AG20443 (cell line): ENCODE results near the gene ARHGAP23.
"Not testable (repeated sequence)": the region's sequence is repeated elsewhere in the genome, so short reads cannot be mapped to it uniquely, and the experiment has no call there.

Source experiments
- DNase-seq: peaks from one replicate; pipeline ENCODE4 v3.0.0; 2012; ENCODE audit warnings: low spot score, mixed read lengths

The ARHGAP23 gene

DNA sequence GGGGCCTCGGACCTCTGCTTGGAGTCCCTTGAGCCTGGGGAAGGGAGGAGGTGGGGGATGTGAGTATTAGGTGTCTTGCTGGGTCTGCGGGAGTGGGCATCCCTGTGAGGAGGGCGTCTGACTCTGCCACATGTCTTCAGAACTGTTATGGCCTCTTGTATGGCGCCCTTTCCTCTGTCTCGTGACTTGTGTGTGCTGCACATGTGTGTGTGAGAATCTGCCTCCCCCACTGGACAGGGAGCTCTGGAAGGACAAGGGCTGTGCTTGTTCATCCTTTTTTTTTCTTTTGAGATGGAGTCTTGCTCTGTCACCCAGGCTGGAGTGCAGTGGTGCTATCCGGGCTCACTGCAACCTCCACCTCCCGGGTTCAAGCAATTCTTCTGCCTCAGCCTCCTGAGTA lies 33.4 kb downstream of the ARHGAP23 start:
- DNase-seq, result no peak

DNA sequence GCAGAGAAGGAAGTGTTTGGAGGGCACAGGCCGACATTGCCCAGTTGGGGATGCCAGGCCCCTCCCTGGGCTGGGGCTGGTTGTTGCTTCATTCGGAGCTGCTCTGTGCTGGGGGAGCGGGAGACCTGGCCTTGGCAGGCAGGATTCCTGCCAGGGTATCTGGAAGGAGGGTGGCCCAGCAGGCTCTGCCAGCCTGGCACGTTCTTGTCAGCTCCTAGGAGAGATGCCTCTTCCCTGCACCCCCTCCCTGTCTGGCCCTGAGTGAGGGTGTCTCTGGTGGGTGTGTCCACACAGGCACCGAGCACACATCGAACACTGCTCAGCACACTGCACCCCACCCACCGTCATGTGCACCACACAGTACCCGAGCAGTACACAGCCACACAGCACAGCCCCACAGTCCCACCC lies 35.2 kb downstream of the ARHGAP23 start:
- no peak for DNase-seq

DNA sequence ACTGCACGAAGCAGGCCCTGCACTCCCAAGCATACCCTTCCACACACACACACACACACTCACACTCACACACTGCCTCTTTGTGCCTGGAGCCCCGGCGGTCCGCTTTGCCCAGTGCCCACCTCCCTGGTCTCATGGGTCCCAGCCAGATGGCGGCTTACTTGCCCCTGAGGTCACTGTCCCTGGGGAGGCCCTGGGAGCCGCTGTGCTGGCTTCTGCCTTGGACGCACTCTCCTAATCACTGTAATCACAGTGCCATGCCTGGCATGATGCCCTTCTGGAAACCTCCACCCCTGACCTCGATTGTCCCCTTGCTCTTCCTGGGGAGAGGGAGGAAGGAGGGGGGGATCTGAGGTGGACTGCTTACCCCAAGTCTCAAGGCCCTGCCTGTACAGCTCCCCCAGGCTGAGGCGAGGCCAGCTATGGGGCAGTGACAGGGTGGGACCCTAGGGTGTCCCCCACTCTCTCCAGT lies 36.0 kb downstream of the ARHGAP23 start:
- DNase-seq, result peak; percentile 56

DNA sequence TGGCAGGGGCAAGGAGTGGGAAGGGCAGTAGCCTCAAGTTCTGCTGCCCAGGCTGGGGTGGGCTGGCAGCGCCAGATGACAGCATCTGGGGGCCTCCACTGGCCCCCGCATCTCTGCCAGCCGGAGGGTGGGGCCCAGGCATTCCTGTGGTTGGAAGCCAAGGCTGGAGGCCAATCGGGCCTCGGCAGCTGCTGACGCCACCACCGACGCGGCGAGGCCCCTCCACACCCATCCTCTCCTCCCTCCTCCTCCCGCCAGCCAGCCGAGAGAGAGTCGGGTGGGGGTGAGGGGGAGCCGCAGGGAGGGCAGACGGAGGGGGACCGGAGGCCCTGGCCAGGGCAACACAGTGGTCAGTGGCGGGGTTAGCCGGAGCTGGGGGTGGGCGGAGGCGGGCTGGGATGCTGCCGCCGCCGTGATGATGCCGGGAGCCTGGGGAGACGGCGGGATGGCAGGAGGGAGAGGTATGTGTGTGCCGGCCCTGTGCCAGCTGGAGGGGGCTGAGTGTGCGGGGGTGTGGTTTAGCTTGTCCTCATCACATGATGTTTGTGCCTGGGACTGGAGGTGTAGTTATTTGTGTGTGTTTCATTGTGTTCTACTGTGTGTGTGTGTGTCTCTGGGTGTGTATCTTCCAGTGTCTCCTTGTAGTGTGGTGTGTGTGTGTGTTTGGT lies 36.6 kb downstream of the ARHGAP23 start:
- peak; percentile 96 for DNase-seq

DNA sequence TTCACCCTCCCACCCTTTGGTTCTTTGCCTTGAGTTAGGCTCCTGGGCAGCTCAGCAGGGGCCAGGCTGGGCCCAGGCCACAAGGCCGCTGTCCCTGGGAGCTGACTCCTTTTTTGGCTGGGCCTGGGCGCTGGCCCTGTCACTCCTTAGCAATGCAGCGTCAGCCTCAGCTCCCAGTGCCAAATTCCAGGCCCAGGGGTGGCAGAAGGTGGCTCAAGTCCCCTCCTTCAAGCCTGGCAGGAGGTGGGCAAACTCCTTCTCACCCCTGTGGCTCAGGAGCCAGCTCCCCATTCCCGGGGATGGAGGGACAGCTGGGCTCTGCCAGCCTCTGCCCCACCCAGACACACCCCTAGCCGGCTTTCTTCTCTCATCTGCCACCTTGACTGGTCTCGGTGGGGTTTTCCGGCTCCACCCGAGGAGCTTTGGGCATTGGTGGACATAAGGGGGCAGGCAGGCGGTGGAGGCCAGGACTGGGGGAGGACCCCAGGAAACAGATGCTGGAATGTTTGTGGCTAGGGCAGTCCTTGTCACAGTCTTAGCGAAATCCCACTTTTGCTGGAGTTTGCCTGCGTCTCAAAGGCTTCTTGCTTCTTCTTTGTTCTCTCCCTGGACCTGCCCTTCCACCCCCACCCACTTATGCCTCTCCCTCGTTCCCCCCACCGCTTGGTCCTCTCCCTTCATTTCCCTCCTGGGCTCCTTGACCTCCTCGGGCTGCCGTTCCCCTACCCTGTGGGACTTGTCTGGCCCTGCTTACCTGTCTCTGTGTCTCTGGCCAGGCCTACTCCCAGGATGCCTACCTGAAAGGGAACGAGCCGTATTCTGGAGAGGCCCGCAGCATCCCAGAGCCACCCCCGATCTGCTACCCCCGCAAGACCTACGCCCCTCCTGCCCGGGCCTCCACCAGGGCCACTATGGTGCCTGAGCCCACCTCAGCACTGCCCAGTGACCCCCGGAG lies 37.4 kb downstream of the ARHGAP23 start:
- DNase-seq, result peak; percentile 89

DNA sequence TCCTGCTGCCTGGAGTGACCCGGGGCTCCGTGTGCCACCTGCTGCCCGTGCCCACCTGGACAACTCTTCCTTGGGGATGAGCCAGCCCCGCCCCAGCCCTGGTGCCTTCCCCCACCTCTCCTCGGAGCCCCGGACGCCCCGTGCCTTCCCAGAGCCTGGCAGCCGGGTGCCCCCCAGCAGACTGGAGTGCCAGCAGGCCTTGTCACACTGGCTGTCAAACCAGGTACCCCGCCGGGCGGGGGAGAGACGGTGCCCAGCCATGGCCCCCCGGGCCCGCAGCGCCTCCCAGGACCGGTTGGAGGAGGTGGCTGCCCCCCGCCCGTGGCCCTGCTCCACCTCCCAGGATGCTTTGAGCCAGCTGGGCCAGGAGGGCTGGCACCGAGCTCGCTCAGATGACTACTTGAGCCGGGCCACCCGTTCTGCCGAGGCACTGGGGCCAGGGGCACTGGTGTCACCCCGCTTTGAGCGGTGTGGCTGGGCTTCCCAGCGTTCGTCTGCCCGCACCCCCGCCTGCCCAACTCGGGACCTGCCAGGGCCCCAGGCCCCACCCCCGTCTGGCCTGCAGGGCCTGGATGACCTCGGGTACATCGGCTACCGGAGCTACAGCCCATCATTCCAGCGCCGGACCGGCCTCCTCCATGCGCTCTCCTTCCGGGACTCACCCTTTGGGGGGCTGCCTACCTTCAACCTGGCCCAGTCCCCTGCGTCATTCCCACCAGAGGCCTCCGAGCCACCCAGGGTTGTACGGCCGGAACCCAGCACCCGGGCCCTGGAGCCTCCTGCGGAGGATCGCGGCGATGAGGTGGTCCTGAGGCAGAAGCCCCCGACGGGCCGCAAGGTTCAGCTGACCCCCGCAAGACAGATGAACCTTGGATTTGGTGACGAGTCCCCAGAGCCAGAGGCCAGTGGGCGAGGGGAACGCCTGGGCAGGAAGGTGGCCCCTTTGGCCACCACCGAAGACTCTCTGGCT lies 38.4 kb downstream of the ARHGAP23 start:
- DNase-seq, result no peak

DNA sequence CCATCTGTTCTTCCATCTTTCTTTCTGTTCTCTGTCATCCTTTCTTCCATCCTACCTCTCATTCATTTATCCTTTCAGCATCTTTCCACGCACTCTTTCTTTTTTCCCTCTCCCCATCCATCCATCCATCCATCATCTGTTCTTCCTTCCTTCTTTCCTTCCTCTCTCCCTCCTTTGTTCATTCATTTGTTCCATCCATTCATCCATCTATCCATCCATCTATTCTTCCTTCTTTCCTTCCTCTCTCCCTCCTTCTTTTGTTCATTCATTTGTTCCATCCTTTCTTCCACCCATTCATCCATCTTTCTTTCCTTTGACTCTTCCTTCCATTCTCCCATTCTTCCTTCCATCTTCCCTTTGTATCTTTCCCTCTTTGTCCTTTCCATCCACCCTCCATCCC lies 39.2 kb downstream of the ARHGAP23 start:
- no peak for DNase-seq

DNA sequence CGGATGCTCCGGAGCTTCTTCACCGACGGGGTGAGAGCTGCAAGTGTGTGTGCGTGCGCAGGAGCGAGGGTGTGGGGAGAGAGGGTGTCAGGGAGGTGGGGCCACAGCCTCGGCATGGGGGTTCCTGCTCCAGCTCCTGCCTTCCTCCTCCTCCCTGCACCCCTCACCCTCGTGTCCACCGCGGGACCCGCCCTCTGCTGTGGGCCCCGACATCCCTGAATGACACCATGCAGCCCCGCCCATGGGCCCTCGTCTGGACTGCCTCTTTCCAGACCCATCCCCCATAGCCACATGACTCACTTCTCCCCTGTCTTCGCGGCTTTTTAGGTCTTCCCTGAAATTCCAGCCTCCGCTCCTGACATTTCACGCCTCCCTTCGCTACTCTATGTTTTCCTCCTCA lies 41.6 kb downstream of the ARHGAP23 start:
- peak; percentile 76 for DNase-seq

DNA sequence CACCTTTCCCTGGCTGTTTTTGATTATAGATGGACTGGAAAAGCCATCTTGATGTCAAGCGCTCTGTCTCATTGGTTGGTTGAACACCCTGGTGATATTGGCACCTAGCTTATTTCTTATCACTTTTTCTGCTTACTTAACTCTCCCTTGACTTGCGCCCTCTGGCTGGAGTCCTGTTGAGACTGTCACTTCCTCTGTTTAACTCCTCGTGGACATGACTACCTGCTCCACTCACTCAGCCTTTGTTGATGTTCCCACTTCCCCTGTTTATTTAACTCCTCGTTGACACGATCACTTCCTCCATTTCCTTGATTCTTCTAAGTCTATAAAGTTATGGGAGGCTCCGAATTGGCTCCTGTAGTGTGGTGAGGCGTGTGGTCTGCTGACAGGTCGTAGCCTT lies 43.0 kb downstream of the ARHGAP23 start:
- not testable (repeated sequence) for DNase-seq

DNA sequence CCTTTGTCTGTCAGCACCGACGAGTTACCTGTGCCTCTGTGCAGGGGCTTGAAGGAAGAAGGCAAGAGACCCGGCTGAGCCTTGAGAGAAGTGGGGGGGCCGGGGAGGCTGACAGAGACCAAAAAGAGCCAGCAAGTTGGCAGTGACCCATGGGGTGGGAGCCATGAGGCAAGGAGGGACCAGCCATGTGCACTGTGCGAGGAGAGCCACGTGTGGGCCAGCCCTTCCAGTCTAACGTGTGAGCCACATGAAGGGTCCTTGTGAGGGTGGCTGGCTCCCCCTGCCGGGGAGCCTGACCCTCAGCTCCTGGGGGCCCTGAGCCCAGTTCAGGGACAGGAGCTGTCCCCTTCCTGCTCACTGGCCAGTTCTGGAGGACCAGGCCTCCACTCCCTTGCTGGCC lies 46.4 kb downstream of the ARHGAP23 start:
- not testable (repeated sequence) for DNase-seq

DNA sequence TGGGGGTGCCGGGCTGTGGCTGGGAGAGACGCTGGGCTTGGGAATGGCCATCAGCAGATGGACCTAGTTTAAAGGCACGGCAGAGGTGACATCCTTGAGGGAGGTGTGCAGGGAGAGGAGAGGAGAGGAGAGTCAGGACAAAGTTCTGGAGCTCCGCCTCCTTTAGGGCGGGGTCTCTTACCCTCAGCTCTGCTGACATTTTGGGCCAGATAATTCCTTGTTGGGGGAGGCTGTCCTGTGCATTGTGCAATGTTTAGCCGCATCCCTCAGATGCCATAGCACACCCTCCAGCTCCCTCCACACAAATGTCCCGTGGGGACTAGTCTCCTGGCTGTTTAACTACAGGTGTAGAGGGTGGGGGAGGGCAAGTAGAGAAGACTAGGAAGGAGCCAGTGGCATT lies 48.3 kb downstream of the ARHGAP23 start:
- DNase-seq, result no peak

DNA sequence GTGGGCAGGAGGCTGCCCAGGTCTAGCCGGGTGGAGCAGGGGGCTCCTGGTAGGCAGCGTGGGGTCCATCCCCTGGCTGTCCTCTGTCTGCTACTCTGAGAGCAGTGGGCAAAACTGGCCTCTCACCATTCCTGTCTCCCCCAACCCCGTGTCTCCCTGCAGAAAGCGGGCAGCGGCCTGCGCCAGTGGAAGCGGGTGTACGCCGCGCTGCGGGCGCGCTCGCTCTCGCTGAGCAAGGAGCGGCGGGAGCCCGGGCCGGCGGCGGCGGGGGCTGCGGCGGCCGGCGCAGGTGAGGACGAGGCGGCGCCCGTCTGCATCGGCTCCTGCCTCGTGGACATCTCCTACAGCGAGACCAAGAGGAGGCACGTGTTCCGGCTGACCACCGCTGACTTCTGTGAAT lies 49.2 kb downstream of the ARHGAP23 start:
- not testable (repeated sequence) for DNase-seq

DNA sequence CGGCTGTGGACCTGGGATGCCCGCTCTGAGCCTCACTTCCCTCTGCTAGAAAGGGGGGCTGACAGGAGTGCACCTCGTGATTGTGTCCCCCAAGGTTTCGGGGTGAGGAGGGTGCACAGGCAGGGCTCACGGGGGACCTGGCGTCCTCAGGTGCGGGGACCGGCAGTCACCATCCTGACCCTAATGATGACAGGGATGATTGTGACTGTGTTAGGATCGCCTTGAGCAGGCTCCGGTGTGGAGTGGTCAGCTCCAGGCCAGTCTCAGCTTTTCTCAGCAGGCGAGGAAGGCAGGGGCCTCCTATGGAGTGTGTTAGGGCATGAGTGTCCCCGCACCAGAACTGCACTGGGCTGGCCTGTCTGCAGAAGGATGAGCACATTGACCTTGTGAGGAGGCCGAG lies 49.7 kb downstream of the ARHGAP23 start:
- not testable (repeated sequence) for DNase-seq

DNA sequence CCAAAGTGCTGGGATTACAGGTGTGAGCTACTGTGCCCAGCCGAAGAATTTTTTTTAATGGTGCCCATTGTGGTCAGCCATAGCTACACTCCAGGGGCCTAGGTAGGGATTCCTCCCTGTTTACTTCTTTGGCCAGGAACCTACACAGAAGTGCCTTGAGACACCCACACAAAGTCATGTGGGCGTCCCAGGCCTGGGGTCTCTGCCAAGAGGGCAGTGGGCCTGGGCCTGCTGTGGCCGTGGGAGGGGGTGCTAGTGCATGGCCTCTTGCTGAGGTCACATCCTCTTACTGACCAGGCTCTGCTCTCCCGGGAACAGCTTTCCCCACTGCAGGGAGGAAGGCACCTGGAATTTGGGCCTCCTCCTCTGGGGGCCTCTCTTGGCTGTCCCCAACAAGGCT lies 50.4 kb downstream of the ARHGAP23 start:
- not testable (repeated sequence) for DNase-seq

DNA sequence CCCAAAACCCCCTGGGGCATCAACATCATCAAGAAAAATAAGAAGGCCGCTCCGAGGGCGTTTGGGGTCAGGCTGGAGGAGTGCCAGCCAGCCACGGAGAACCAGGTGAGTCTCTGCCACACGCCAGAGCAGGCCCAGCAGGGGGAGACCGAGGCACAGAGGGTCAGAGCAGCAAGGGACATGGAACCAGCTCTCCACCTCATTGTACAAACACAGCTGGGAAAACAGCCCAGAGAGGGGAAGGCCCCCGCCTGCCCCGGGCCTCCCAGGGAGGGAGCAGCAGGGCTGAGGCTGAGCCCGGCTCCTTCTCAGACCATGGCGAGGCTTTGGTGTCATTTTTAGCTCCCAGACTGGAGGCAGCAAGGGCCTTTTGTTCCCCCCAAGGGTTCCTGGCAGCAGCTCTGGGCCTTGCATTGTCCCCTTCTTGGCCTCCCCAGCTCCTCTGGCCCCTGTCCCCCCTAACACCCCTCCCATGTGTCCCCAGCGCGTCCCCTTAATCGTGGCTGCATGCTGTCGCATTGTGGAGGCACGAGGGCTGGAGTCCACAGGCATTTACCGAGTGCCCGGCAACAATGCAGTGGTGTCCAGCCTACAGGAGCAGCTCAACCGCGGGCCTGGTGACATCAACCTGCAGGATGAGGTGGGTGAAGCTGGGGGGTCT lies 53.9 kb downstream of the ARHGAP23 start:
- DNase-seq, result not testable (repeated sequence)

DNA sequence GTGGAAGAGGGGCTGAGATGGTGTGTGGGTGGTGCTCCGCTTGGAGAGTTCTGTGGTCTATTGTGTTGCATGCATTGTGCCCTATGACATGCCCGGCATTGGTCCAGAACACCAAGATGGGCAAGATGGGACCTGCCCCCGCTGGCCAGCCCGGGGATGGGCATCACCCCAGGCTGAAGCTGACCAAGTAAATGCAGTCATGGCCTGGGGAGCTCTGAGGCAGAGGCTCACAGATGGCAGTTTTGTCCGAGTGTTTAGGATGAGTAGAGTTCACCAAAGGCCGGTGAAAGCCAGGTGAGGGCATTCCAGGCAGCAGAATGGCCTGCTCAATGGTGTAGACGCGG lies 54.4 kb downstream of the ARHGAP23 start:
- not testable (repeated sequence) for DNase-seq

DNA sequence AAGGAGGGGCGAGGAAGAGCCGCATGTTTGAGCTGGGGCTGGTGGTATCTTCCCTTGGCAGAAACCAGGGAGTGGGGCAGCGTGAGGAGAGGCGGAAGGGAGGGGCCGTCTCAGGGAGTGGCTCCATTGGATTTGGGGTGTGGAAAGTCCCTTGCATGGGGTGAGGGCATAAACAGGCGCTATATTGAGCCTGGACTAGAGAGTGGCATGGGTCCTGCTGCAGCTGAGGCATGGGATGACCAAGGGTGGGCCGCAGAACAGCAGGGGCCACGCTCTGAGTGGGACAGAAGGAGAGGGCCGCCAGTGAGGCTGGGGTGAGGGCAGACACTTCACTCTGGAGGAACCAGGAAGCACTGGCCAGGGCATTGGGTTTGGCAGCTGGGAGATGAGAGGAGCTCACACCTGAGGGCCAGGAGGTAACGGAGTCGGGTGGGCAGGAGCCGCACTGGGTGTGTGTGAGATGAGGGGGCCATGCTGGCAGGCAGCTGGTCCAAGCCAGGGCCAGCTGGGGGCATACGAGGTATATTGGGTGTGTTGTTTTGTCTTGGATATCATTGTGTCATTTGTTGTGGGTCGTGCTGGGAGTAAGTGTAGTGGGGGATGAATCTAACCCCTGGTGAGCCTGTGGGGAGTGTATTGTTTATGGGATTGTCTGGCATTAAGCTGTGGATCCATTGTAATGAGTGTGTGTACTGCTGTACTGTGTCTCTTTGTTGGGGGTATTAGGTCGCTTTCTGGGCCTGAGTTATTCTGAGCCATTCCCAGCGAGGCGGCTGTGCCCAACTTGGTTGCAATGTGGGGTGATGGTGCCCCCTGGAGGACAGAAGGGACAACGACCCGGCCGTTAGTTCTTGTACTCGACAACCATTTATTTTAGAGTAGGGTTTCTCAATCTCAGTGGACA lies 56.2 kb downstream of the ARHGAP23 start:
- DNase-seq, result peak; percentile 65

DNA sequence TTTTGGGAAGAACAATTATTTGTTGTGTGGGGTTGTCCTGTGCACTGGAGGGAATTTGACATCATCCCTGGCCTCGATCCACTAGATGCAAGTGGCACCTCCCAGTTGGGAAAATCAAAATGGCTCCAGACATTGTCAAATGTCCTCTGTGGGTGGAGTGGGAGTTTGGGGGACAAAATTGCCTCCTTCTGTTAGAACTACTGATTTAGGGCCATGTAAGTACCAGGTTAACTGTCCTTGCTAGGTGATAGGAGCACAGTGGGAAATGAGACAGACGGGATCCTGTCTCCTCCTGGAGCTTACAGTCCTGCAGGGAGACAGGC lies 56.8 kb downstream of the ARHGAP23 start:
- no peak for DNase-seq

DNA sequence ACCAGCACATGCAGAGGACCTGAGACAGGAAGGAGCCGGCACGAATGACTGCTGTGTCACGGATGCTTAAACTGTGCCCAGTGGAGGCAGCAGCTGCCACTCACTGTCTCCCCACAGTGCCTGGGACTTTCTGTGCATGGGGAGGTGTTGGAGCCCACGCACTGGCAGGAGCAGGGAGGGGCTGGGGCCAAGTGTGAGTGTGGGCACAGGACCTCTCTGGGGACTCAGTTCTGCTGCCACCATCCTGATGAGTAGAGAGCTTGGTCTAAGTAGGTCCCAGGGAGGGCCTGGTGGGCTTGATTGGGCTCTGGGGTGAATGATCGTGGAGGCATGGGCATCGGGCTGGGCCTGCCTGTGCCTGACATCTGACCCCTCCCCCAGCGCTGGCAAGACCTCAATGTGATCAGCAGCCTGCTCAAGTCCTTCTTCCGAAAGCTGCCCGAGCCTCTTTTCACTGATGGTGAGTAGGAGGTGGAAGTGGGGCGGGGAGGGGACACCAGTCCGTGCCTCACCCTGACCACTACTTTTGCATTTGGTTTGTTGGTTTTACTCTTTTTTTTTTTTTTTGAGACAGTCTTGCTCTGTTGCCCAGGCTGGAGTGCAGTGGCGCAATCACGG lies 57.5 kb downstream of the ARHGAP23 start:
- DNase-seq, result not testable (repeated sequence)

DNA sequence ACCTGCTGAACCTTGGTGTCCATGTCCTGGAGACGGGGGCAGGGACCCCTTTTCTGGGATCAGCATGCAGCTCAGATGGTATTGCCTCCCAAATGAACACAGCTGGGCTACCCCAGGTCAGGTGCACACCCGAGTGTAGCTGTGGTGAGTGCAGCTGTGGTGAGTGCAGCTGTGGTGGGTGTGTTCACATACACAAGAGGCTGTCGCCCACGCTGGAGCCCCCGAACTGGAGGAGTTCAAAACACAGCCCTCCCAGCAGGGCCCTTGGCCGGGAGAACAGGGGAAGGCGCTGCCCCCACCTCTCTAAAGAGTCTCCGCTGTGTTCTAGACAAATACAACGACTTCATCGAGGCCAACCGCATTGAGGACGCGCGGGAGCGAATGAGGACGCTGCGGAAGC lies 61.5 kb downstream of the ARHGAP23 start:
- DNase-seq, result not testable (repeated sequence)
